NCI-H2107 treated with DMSO at 0.1 percent for 48 hours (cell line): ENCODE data around the gene HDGFL3.

Experiments
- DNase-seq: peaks from one replicate; lab custom pipeline; 2025; ENCODE audit not compliant: unreplicated experiment; lab: John Stamatoyannopoulos, UW

HDGFL3 gene

DNA sequence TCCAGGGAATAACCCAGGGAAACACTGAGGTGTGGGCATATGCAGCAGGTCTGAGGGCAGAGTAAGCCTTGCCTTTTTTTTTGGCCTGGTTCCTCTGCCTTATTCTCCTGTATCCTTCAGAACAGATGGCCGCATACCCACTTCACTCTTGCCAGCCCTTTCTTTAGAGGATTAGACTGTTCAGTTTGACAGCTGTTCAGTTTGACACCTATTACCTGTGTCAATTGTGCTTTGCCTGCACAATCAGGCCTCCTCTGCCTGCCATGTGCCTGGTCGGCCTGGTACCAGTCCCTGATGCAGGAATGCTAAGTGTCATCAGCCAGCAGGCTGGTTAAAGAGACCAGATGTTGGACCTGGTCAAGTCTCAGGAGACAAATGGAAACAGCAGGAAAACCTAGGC, 77.8 kb downstream of the HDGFL3 start:
- no peak for DNase-seq

DNA sequence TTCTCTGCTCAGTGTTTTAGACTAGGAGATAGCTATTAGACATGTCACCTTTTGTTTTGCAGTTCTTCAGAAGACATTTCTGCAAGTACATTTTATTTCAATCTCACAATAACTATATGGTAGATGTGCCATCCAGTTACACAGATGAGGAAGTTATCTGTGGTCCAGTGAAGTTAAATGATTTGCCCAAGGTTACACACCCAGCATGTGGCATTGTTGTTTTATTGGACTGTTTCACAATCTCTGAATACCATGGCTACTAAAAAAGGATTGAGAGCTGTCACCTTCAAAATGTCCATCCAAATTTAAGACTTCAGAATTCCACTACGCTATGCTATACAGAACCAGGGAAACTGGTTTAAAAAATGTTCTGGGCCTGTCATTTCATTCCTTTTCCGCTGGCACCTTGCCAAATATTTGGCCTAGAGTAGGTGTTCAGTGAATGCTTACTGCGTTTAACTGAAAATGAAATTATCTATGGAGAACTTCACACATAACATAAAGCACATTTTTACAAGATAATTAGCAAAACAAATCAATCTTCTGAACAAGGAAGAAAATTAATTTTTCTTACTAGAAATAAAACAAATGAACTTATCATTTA, 80.0 kb downstream of the HDGFL3 start:
- DNase-seq = no peak

DNA sequence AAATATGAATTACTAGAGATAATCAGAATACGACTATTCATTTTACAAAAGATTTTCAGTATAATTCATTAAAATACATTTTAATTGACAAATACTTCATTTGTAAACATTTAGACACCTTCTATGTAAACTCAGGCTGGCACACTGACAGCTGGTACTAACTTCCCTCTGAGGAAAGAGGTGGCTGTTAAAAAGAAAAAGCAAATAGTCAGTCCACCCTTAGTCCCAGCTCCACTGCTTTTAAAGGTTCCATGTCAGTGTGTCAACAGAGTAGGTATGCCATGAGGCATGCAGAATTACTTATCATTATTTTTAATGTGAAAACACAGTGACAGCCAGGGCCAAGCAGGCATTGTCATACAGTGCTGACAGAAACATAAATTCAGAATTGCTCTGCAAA, 84.1 kb downstream of the HDGFL3 start:
- DNase-seq = no peak

DNA sequence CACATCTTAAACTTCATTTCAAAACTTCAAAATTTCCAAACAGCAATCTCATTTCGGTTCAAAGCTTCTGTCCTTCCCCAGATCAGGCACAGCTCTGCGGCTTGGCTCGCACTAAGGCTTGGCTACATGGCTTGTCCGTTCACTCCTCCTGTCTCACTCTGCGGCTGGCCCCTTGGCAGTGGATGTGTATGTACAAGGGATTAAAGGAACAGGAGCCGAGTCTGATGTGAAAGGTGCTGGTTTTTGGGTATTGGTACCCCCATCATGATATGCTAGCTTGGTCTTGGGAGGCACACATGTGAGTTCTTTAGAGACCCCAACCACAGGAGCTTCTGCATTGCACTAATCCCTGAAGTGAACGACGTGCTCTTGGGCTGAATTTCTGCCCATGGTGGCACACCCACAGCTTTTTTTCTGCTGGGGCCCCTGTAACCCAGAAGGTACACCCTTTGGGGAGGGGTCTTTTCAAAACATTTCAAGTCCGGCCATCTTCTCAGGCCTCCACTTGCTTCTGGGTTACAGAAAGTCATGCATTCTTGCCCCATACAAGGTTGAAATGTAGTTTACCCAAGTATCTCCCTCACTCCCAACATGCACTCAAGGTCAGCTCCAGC, 87.5 kb downstream of the HDGFL3 start:
- DNase-seq = no peak

DNA sequence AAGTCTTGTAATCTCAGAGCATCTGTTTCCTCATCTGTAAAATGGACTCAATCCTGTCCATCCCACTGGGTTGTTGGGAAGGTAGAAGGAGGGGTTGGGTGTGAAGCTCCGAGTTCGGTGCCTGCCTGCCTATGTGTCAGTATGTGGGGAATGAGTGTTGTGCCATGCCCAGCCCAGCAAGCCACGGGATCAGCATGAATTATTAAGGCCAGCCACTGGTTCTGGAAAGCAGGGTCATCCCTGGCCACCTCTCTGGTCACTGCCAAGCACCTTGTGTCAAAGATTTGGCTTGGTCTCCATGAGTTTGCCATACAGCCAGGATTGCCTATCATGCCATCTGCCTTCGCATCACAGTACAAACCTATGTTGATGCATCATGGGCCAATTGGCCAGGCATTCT, 88.7 kb downstream of the HDGFL3 start:
- no peak for DNase-seq

DNA sequence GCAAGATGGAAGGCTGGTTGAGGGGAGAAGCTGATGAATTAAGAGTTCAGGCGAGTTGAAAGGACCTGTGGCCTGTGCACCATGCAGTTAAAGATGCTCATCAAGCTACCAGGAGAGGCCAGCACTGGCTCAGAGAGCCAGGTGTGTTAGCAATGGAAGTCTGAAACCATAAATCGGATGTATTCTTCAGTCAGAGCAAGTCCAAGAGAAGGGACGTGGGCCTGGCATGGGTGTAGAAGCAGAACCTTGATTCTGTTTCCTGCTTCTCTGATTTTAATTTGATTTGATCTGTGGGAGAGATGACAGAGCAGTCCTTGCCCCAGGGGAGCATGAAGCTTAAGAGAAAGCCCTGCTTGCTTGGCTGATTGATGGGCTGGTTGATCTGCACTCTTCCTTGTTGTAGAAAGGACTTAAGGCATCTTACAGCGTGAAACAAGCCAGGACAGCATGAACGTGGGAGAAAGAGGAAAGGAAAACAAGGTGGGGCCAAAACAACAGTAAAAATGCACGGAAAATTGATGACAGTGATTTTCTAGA, 89.3 kb downstream of the HDGFL3 start:
- no peak for DNase-seq

DNA sequence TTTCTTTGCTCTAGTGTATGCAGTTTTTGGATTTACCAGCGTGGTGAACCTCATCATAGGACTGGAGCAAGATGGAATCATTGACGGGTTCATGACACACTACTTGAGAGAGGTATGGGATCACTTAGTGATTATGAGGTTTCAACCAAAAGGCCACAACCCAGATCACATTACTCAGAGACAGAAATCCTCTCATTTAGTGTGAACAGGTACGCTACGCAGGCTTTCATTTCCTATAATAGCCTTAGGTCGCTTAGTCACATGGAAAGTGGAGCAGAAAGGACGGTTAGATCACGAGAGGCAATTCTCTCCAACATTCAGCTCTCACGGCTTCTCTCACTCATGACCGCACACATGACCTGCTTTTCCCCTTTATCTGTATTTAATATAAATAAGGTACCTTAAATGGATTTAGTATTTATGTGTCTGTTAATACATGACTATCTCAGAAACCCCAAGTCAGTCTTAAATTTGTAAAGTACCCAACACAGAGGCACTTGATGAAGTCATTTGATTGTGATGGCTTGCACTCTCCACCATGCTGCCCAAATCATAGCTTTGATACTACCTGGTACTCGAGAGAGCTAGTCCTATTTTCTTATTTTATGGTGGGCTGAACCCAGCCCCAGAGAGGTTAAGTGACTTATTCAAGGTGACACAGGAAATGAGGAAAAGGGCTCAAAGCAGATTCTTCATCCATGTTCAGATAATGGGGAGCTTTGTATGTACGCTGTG, 91.6 kb downstream of the HDGFL3 start:
- no peak for DNase-seq

DNA sequence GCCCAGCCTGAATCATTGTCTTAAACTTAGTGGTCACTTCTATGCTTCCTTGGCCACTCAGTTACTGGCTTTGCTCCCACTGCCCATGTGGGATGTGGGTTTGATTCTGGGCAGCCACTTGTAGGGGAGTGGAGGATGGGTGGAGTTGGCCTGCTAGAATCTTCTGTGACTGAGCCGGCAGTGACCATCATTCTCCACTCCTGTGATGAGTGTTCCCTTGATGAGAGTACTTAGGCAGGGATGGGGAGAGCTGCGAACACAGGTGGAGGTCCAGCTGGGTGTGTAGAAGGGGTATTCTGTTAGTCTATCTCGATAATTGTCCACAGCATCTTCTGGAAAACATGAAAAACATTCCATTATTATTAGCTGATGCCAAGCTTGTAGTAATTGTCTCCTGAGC, 92.2 kb downstream of the HDGFL3 start:
- DNase-seq = no peak

DNA sequence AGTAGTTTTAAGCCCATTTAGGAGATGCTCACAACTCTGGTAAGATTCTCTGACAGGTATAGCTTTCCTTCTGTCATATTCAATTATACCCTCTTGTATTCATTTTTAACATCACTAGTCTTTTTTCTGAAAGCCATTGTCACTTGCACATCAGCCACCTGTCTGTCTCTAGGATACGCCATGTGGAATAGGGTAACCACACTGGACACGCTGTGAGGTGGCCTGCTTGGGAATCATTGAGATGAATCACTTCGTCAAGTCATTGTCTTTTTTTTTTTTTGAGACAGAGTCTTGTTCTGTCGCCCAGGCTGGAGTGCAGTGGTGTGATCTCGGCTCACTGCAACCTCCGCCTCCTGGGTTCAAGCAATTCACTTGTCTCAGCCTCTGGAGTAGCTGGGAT, 92.8 kb downstream of the HDGFL3 start:
- no peak for DNase-seq

DNA sequence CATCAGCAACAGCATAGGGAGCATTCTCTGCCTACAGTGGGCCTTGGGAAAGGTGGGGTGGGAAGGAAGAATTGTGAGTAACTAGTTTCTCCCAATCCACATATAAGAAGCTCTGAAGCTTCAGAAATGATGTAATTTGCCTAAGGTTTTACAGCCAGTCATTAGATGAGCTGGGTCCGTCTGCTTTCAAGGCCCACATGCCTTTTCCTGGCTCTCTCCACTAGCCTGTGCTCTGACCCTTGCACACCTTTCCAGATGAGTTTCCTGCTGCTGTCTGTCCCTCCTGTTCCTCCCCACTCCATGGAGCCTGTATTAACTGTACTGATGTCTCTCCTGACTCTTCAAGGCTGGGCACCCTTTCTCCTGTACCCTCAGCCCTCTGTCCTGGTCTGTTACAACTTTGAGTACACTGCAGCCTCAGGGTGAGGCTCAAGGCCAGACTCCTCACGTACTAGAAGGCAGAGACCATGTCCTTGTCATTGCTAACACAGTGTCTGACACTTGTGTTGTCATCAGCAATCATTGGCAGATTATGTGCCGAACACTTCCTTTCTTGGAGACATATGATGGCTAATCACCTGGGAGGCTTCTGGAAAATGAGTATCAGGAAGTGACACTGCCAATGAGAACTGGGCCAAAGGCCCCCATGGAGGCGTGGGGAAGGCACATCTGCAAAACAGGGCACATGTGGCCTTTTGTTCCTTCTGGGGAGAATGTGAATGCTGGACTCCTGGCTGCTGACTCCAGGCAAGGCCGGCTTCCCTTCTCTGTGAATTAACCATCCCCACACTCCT, 93.5 kb downstream of the HDGFL3 start:
- DNase-seq = no peak

DNA sequence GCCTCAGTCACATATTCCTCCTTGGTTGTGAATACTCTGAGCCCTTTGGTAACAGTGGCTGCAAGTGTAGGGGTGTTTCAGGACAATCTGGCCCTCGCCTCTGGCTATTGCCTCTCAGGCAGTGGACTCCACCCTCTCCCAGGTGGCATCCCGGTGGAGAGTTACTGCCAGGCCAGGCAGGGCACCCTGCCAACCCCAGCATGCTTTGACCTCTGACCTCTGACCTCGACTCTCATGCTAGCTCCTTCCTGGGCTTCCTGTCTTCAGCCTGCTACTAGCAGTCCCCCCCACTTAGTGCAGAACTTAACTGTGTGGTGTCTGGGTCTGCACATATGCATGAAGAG, 94.7 kb downstream of the HDGFL3 start:
- DNase-seq = no peak

DNA sequence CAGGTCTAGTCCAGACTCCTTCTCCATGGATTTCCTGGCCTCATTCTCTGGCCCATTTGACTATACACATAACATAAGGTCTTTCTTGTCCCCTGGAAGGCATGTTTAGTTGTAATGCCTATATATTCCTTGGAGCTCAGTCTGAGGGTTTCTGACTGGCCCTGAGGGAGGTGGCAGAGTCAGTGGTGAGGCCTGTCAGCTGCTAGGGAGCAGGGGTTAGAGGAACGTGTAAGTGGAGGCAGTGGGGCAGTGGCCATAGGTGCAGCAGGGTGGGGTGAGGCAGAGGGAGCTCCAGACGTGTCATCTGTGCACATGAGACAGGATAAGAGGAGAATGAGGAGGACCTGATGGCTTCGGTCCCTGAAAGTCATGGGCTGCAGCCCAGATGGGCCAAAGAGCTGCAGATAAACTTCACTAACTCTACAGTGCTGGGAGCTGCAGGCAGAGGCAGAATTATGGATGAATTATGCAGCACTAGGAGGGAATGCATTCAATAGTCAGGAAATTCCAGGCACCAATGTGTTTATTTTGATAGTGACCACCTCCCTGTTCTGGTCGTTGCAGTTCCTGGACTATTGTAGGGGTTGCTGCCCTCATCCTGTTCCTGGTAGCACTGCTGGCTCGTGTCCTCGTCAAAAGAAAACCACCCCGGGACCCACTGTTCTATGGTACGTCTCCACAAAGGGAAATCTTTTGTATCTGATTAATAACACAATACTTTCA, 95.2 kb downstream of the HDGFL3 start:
- DNase-seq = no peak

DNA sequence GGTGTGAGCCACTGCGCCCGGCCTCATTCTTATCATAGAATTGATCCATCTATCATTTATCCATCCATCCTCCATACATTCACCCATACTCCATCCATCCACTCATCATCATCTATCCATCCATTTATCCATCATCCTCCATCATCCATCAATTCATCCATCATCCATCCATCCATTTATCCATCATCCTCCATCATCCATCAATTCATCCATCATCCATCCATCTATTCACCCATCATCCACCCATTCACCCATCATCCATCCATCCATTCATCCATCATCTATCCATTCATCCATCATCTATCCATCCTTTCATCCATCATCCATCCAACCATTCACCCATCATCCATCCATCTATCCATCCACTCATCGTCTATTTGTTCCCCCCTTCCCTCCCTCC, 96.5 kb downstream of the HDGFL3 start:
- DNase-seq = no peak

DNA sequence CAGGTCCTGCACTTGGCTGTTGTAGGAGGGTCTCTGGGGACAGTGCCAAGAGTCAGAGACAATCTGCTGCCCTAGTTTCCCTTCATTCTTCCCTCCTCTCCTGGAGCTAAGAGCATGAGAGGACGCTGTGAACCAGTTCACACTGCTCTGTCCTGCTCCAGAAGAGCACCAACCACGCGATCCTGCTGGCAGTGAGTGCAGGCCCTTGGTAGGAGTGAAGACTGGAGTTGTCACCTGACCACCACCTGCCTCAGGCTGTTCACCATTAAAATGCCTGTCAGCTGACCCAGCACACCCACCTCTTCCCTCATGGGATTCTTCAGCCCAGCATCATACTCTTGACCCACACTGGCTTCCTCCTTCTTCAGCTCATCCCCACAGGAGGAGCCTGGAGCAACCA, 97.2 kb downstream of the HDGFL3 start:
- DNase-seq = no peak

DNA sequence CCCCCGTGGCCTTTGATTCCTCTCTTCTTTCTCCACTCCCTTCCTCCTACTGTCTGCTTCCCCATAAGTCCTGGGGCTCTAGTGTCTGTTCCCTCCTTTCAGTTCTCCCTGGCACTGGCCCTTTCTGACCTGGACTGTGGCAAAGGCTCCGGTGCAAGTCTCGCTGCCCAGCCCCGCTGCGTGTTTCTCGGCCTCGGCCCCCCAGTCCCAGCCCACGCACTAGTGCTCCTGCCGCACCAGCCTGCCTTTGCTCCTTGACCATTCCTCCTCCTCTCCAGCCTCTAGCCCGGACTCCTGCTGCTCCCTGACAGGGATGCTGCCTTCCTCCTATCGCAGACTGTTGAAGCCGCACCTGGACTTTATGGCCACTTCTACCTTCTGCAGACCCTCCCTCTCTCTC, 98.1 kb downstream of the HDGFL3 start:
- DNase-seq = no peak

DNA sequence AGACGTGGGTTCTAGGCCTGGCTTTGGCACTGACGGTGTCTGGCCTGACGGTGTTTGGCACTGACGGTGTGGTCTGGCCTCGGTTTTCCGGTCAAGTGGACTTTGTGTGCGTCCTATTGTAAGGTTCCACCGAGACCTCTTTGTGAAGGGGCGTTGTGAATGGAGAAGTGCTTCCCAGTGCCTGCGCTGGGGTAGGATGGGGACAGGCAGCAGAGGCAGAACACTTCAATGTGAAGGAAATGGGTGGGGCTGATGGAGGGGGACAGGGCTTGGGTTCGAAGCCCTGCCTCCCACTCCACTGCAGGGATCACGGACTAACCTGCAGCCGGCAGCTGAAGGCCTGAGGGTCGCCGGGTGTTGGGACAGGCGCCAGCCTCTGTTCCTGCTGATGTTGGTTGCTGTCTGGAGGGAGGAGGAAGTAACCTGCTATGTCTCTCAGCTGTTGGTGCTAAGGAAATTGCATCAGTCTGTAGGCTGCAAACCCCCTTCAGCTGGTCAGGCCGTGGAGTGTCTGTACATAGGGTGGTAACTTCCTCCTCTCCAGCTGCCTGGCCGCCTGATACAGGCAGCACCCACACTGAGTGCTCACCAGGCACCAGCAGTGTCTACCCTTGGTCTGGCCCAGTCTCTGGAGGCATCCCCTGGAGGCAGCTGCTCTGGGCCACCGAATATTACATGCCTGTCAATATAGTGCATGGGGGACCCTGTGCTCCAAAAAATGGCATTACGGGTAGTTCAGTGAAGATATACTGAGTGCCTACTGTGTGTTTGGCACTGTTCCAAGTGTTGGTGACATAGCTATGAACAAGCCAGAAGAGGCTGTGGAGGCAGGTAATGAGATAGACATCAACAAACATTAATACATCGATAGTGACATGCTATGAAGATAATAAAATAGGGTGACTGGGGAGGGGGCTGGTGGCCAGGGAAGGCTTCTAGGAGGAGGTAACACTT, 99.1 kb downstream of the HDGFL3 start:
- DNase-seq = no peak

DNA sequence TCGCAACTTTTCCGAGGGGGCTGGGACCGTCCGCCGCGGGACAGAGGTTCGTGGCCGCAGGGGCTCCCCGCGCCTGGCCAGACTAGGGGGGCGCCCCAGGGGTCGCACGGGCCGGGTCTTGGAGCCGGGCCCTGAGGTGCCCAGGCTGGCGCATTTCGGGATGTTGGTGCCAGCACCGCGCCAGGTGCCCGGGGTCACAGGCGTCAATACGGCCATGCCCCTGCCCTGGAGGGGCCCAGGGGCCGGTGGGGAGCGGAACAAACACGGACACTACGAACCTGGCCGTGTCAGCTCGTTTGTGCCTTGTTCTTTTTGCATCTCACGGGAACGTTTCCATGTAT, 99.8 kb downstream of the HDGFL3 start:
- DNase-seq = no peak

DNA sequence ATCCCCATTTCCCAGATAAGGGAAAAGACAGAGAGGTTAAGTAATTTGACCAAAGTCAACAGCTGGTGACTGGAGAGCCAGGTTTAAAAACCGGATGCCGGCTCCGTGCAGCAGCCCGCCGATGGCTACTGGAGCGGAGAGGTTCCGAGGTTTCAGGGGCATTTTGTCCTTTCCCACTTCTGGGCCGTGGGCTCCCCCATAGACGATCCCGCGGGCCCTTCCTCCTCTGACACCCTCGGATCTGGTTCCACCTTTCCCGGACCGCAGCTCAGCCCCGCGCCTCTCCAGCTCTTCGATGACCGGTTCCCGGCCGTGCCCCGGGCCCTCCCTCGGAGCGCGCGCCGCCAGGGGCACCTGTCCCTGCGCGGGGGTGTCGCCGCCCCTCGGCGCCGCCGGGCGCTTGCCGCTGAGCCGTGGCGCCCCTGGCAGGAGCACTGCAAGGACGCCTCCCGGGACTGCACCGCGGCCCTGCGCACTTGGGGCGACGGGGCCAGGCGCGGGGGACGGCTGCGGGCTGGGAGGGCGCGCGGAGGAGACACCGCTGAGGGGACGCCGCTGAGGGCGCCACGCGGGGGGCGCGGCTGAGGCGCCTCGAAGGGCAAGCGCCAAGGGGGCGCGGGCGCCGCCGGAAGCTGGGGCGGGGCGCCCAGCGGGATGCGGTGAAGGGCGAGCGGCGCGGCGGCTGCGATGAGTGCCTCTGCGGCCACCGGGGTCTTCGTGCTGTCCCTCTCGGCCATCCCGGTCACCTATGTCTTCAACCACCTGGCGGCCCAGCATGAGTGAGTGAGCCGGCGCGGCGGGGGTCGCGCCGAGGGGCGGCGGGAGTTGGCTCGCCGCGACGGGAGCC, 100.4 kb downstream of the HDGFL3 start, which contains the start of gene TM6SF1:
TSS of gene TM6SF1 (plus strand) at position 652 of the 847 bp plus-strand sequence. CDS start at position 688, 36 bp downstream.
- DNase-seq = no peak

DNA sequence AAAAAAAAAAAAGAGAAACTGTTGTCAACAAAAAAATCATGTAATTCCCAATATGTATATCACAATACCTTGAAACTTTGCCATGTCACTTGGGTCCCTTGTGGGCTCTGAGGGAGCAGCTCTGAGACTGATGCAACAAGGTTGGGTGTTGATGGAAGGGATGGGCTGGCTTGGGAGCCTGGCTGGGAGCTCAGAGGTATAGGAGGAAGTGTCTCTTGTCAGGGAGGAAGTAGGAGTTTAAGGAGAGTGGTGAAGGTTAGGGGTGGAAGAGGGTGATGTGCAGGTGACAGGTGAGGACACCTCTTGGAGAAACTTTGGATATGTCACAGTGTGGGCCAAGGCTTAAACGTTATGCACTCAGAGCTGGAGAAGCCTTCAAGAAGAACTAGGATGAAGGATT, 102.2 kb downstream of the HDGFL3 start:
- no peak for DNase-seq
